SU-DHL-6 (cell line): Measurements from ENCODE around the gene INTS6.

Experiments
- H2AFZ ChIP-seq: fragments of 200-600 bp; sonication (generic); 2 replicates; pipeline ENCODE4 v1.6.1; 2014; ENCODE audit warnings: low read depth, mild to moderate bottlenecking, moderate library complexity, mixed read lengths, antibody characterized with exemption, low read length; ENCODE audit not compliant: severe bottlenecking
- H3F3A ChIP-seq: fragments of 200-600 bp; shearing (Covaris generic); 2 replicates; pipeline ENCODE4 v1.6.0; 2016; ENCODE audit warnings: antibody characterized with exemption, mild to moderate bottlenecking; ENCODE audit not compliant: insufficient read depth
- H3K27ac ChIP-seq: fragments of 200-600 bp; sonication (generic); 2 replicates; pipeline ENCODE4 v1.5.1; 2016; ENCODE audit warnings: low read depth, mild to moderate bottlenecking, low read length, moderate library complexity, mixed read lengths
- H3K27me3 ChIP-seq: fragments of 200-600 bp; sonication (generic), shearing (Covaris generic); 2 replicates; pipeline ENCODE4 v1.6.0; 2014; ENCODE audit warnings: mild to moderate bottlenecking, low read length
- H3K36me3 ChIP-seq: fragments of 200-600 bp; sonication (generic); 2 replicates; pipeline ENCODE4 v1.6.1; 2014; ENCODE audit warnings: mild to moderate bottlenecking, low read length, mixed read lengths
- H3K4me2 ChIP-seq: fragments of 300-600, 200-600 bp; shearing (Covaris generic), sonication (generic); 2 replicates; pipeline ENCODE4 v1.6.0; 2014; ENCODE audit warnings: low read length, low read depth, mild to moderate bottlenecking; ENCODE audit not compliant: poor library complexity, severe bottlenecking
- H3K4me3 ChIP-seq: fragments of 200-600 bp; sonication (generic); 2 replicates; pipeline ENCODE4 v1.5.1; 2014; ENCODE audit warnings: antibody characterized with exemption, low read length, mild to moderate bottlenecking, mixed read lengths; ENCODE audit not compliant: insufficient read depth, poor library complexity, severe bottlenecking
- H3K79me2 ChIP-seq: fragments of 200-600 bp; sonication (generic); 2 replicates; pipeline ENCODE4 v1.6.1; 2014; ENCODE audit warnings: mild to moderate bottlenecking, low read length, moderate library complexity; ENCODE audit not compliant: insufficient read depth
- H3K9ac ChIP-seq: fragments of 200-600 bp; sonication (generic); 2 replicates; pipeline ENCODE4 v1.7.0; 2014; ENCODE audit warnings: mild to moderate bottlenecking, low read length
- H3K9me2 ChIP-seq: fragments of 200-600 bp; sonication (generic); replicated peaks from 2 replicates; pipeline ENCODE4 v1.6.1; 2014; ENCODE audit warnings: low read length; ENCODE audit not compliant: insufficient read depth
- H3K9me3 ChIP-seq: fragments of 200-600 bp; sonication (generic); 2 replicates; pipeline ENCODE4 v1.6.1; 2014; ENCODE audit warnings: low read length, mixed read lengths; ENCODE audit not compliant: insufficient read depth
- H4K20me1 ChIP-seq: fragments of 200-600 bp; sonication (generic); 2 replicates; pipeline ENCODE4 v1.6.1; 2014; ENCODE audit warnings: low read depth, mild to moderate bottlenecking, antibody characterized with exemption, low read length, moderate library complexity, mixed read lengths
- EZH2phosphoT487 ChIP-seq: fragments of 200-600 bp; sonication (generic), shearing (Covaris generic); conservative IDR thresholded peaks from 2 replicates; pipeline ENCODE4 v1.6.1; 2018; ENCODE audit warnings: mild to moderate bottlenecking, antibody characterized with exemption, low read length, moderate library complexity, mixed read lengths
- TF ChIP-seq, protein P1 (sequence below): fragments of 200-600 bp; sonication (generic); IDR thresholded peaks from one replicate; pipeline ENCODE4 v1.5.1; 2017; ENCODE audit warnings: antibody characterized with exemption, mild to moderate bottlenecking, low read length, moderate library complexity; ENCODE audit not compliant: insufficient read depth, poor library complexity, severe bottlenecking

The INTS6 gene

DNA sequence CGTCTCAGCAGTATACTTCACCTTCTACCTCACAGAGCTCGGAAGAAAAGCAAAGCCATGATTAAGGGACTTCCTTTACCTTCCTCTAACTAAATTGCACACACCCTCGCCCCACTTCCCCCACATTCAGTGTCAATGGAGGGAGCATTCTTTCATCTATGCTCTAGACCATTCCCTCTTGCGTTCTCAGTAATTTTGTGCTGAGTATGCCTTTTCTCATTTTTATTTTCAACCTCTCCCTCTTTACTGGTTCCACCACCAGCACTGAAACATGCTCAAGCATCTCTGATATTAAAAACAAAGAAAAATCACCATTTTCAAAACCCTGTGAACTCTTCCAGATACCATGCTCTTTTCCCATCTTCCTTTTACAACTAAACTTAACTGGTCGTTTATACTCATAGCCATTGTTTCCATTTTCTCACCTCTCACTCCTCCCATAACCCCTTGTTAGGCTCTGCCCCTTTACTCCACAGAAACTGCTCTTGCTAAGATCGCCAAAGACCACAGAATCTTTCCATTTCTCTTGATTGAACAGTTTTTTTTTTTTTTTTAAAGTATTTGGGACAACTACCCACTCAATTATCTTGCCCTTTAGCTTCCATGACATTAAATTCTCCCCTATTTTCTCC lies 81.0 kb downstream of the INTS6 start:
- TF ChIP-seq, protein P1, sequence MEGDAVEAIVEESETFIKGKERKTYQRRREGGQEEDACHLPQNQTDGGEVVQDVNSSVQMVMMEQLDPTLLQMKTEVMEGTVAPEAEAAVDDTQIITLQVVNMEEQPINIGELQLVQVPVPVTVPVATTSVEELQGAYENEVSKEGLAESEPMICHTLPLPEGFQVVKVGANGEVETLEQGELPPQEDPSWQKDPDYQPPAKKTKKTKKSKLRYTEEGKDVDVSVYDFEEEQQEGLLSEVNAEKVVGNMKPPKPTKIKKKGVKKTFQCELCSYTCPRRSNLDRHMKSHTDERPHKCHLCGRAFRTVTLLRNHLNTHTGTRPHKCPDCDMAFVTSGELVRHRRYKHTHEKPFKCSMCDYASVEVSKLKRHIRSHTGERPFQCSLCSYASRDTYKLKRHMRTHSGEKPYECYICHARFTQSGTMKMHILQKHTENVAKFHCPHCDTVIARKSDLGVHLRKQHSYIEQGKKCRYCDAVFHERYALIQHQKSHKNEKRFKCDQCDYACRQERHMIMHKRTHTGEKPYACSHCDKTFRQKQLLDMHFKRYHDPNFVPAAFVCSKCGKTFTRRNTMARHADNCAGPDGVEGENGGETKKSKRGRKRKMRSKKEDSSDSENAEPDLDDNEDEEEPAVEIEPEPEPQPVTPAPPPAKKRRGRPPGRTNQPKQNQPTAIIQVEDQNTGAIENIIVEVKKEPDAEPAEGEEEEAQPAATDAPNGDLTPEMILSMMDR, result no peak
- no peak for TF ChIP-seq EZH2phosphoT487
- Histone ChIP-seq H3K4me2 (no peak overlapping the region), H4K20me1 (no peaks in the 10 kb centered on the region), H3K9me2 (no peaks in the 10 kb centered on the region), H3K9ac (no peak overlapping the region), H3K36me3 (peaks cover 60% of the 10 kb centered on the region), H3K9me3 (no peaks in the 10 kb centered on the region), H3K27me3 (no peaks in the 10 kb centered on the region), H3K79me2 (0 out of 2 replicates have a peak, but pooled peaks cover 3% of the 10 kb centered on the region), H3K27ac (no peak overlapping the region), H3K4me3 (no peak overlapping the region), H3F3A (no peaks in the 10 kb centered on the region; the same call in 1 of the 2 replicates), H2AFZ (no peak overlapping the region)

DNA sequence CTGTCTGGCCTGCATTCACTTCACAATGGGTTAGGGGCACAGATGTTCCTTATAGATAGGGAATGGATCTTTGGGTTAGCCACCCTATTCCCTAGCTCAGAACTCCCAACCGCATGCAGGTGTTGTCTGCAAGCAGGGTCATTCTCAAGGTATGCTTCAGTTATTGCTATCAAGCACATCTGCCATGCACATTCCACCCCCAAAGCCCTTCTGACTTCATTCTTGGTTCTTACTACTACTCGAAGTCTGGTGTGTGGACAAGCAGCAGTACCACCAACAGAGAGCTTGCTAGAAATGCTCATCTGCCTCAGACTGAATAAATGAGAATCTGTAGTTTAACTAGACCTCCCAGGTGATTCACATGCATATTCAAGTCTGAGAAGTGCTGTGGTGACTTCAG lies 82.0 kb downstream of the INTS6 start:
- Histone ChIP-seq H3K9me2 (no peaks in the 10 kb centered on the region), H3K79me2 (0 out of 2 replicates have a peak, but pooled peaks cover 3% of the 10 kb centered on the region), H3K27ac (no peak overlapping the region), H3K27me3 (no peaks in the 10 kb centered on the region), H3K4me3 (no peak overlapping the region), H3K9me3 (no peaks in the 10 kb centered on the region), H2AFZ (no peak overlapping the region), H3K9ac (no peak overlapping the region), H3K36me3 (peaks cover 62% of the 10 kb centered on the region), H3F3A (no peaks in the 10 kb centered on the region), H4K20me1 (no peaks in the 10 kb centered on the region), H3K4me2 (no peak overlapping the region)
- TF ChIP-seq, protein P1, result no peak
- TF ChIP-seq EZH2phosphoT487, result no peak

DNA sequence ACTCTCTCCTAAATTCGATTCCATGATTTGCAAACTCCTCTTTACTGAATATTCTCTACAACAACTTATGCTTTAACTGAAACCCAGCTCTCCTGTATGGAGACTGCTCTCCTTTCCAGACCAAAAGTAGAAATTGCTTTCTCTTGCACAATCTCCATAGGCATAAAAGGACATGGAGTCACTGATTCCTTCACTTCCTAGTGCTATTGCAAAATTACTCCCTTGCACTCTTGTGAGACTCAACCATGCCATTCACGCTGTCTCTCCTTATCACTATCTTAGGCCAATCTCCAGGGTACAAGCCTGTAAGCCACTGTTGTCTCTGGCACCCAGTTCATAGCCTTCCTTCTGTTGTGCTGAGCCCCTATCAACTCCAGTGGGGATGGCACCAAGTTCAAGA lies 82.7 kb downstream of the INTS6 start:
- H3K79me2 ChIP-seq, result 0 out of 2 replicates have a peak, but pooled peaks cover 3% of the 10 kb centered on the region
- no peaks in the 10 kb centered on the region for H4K20me1 ChIP-seq
- H3K4me3 ChIP-seq, result no peak overlapping the region
- no peak overlapping the region for H3K4me2 ChIP-seq
- no peaks in the 10 kb centered on the region for H3K9me2 ChIP-seq
- H3K9me3 ChIP-seq, result no peaks in the 10 kb centered on the region
- no peak overlapping the region for H3K9ac ChIP-seq
- no peaks in the 10 kb centered on the region for H3F3A ChIP-seq
- H3K27ac ChIP-seq, result no peak overlapping the region
- TF ChIP-seq EZH2phosphoT487, result no peak
- TF ChIP-seq, protein P1, result no peak
- H2AFZ ChIP-seq, result no peak overlapping the region
- no peaks in the 10 kb centered on the region for H3K27me3 ChIP-seq
- peaks cover 61% of the 10 kb centered on the region for H3K36me3 ChIP-seq
